Activated T-cell treated with anti-CD3 and anti-CD28 coated beads for 48 hours (primary cell): Measurements from ENCODE around the gene SLIT1.

ENCODE experiments used
- DNase-seq: peaks from one replicate; pipeline ENCODE4 v3.0.0-alpha.2; 2020; ENCODE audit warnings: low read depth

SLIT1 gene

GRCh38 chr10:97200616-97201015 lies 14.9 kb upstream of the SLIT1 start:
- DNase-seq = no peak

DNA sequence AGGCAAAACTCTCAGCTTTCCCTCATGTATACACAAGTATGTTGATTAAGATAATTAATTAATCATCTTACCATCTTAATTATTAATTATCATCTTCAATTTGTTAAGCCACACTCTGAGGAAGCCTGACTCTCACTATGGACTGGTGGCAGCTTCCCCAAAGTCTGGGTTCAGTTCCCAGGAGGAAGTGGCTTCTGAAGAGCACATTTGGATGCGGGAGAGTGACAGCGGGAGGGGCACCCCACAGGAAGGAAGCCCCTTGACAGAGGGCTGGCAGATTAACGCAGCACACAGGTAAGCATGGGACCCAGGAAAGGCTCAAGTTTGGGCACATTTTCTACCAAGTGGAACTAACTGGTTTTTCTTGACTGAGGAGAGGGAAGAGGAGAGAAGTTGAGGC lies 13.4 kb upstream of the SLIT1 start:
- no peak for DNase-seq

DNA sequence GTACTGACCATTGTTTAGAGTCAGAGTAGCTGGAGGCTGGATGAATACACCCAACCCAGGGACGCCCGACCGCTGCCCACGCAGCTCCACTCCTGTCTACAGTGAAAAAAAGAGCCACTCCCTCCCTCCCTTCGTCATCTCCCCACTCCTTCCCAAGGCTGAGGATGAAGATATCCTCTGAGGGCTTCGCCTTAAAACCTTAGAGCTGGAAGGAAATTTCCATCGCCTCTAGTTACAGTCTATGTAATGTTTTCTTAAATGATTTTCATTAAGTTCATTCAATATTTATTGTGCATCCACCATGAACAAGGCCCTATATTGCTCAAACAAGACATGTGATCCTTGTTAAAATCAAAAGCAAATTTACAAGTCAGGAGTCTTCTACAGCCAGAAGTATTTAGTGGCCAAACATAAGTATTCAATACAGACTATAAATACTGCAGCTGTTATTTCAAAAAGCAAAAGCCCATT lies 11.3 kb upstream of the SLIT1 start:
- no peak for DNase-seq

- peak; percentile 49 for DNase-seq
These were observed 10.7 kb upstream of the SLIT1 start for GRCh38 chr10:97196223-97197029.

GRCh38 chr10:97195706-97196222 lies 10.0 kb upstream of the SLIT1 start:
- DNase-seq = no peak

- DNase-seq = no peak
These were observed 7.2 kb upstream of the SLIT1 start for GRCh38 chr10:97192952-97193435.

GRCh38 chr10:97190450-97190849 lies 4.7 kb upstream of the SLIT1 start:
- no peak for DNase-seq

DNA sequence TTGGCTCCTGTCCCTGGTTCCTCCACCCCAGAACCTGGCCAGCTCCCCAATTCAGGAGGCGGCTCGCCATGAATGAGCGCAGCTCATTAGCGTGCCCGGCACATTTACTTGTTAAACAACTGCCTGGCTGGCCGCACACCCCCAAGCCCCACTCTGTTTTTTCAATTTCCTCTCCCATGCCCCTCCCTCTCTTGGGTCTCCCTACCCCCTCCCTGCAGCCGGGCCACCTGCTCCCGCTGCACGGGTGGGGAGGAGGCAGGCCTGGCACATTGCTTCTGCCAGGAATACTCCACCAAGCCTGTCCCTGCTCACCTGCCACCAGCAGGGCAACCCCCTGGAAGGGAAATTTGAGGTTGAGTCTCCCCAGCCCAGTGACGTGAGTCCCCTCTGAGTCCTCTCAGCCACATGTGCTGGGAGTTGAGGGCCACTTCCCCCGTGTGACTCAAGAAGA lies 2.5 kb upstream of the SLIT1 start:
- no peak for DNase-seq

DNA sequence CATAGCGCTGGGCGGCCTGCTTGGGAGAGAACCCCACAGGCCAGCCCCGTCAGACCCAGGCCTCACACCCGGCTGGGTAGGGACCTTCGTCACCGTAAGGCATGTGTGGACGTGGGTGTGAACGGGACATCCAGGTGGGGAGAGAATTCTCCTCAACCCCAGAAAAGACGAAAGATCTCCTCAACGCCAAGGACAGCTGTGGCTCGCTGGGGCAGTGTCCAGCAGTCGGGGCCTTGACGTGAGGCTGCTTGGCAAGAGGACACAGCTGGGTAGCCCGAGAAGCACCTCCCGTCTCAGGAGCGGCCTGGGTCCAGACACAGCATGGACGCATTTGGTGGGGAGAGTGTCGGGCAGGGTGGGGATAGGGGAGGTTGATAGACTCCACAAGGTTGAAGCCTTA lies 1.2 kb upstream of the SLIT1 start:
- DNase-seq = no peak

DNA sequence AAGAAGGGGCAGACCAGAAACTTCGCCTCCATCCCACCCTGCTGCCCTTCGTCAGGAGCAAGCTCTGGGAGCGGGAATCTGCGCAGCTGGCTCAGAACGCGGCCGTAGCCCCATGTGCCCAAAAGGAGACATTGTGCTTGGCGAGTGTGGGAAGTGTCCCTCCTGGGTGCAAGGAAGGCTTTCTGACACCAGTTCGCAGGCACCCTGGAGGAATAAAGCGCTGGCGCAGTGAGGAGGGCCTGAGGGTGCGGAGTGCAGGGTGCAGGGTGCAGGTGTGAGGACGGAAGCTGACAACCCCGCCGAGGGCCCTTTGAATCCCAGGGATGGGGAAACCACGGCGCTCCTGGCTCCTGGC lies 811 bp downstream of the SLIT1 start:
- no peak for DNase-seq

DNA sequence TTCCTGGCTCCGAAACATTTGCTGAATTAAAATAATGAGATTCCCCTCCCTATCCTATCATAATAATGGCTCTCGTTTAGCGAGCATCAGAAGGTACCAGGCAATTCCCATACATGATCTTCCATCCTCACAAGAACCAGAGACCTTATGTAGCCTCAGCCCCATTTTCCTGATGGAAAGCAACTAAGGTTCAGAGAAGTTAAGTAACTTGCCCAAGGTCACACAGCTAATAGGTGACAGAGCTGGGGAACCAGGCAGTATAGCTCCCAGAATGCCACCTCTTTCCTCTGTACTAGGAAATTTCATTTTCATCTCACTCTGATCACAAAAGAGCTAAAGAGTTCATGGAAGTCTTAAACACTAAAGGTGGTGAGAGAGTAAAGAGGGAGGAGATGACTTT lies 2.4 kb downstream of the SLIT1 start:
- no peak for DNase-seq

DNA sequence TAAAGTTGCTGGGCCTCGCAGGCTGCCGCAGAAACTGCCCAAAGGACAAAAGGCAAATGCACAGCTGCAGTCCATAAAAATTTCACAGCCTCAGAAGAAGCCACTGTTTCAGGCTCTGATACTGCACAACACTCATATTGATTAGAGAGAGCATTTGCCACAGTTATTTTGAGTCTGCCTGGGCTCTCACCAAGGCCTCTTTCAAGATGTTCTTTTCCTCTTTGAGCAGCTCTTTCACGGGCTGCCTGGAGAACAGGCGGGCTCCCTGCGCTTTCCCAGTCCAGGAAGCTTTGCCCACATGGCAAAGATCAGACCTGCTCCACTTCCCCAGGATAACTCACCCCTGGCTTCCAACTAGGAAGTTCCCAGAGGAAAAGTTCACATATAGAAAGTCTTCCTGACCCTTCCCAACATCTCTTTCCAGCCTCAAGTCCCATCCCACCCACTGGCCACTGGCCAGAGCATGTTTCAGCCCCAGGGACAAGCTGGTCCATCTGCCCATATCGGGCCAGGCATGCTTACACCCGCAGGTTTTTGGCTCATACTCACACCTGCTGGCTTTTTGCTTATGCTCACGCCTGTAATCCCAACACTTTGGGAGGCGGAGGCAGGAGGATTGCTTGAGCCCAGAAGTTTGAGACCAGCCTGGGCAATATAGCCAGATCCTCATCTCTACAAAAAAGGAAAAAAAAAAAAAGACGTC lies 3.3 kb downstream of the SLIT1 start:
- DNase-seq = no peak

GRCh38 chr10:97180986-97181385 lies 4.8 kb downstream of the SLIT1 start:
- DNase-seq = no peak

- no peak for DNase-seq
These were observed 5.4 kb downstream of the SLIT1 start for GRCh38 chr10:97180363-97180755.

DNA sequence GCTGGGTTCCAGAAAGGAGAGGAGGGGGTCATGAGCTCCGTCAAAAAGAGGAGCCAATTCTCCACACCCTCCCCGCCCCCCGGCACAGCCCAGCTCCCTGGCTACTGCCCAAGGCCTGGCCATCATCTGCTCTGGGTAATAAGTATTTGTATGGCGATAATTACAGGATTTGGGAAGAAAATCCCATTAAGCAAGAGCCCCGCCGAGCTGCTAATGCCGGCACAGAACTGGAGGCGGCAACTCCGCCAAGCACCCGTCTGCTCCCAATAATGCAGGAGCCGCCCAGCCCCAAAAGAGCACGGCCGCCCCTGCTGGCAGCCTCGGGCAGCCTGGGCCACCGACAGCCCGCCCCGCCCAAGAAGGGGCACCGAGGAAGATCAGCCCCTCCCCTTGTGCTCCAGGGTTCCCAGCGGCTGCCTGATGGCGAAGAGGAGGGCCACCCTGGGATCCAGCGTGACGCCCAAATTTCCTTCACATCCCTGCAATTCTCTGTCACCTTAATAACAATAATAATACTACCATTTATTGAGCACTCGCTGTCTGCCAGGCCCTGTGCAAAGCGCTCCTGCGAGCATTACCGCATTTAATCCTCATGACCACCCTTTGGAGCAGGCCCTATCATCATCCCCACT lies 5.9 kb downstream of the SLIT1 start:
- DNase-seq = no peak

DNA sequence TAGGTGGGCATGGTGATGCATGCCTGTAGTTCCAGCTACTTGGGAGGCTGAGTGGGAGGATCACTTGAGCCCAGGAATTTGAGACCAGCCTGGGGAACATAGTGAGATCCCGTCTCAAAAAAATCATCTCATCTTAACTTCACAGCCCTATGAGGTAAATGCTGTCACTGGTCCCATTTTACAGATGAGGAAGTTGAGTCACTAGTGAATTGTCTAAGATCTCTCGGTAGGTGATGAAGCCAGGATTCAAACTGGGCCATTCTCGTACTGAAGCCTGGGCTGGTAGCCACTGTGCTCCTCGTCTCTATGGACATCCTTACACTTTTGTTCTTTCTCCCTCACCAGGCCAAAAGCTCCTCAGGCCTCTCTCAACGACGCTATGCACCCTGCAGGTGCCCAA lies 6.4 kb downstream of the SLIT1 start:
- DNase-seq = no peak

DNA sequence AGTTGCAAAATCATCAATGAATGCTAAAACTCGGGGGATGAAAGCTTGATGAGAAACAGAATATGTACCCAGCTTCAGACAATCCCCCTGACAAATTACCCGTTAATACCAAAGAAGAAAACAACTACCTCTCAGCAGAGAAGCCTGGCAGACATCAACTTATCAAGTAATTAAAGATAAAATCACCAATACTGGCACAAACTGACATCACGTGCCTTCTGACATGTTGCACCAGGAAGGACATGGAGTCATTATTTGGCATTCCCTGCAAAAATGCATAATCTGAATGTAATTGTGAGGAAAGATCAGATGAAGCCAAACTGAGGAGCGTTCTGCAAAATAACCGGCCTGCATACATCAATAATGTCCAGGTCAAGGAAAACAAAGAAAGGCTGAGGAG lies 7.7 kb downstream of the SLIT1 start:
- DNase-seq = no peak

- DNase-seq = no peak
These were observed 9.5 kb downstream of the SLIT1 start for GRCh38 chr10:97176226-97176625.

DNA sequence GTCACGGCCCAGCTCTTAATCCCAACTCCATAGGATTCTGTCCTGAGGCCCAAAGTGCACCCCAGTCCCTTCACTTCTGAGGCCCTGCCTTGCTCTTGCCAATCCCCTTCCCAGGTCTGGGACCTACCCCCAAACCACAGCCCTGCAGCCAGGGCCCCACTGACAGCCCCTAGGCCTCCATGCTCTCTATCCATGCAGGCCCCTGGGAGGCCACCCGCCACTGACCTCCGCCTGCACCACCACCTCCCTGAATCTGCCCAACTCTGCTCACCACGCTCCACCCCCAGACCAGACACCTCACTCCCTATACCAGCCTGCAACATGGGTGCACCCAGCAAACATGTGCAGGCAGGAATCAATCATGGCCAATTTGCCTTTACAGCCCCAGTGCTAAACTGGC lies 10.2 kb downstream of the SLIT1 start:
- DNase-seq = no peak

DNA sequence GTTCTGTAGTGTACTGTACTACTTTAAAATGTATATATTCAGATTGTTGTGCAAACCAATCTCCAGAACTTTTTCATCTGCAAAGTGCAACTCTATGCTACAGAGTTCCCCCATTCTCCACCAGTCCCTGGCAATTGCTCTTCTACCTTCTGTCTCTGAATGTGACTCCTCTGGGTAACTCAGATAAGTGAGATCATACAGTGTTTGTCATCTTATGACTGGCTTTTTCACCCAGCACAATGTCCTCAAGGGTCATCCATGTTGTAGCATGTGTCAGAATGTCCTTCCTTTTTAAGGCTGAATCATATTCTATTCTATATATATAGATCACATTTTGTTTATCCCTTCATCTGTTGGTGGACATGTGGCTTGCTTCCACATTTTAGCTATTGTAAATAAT lies 10.8 kb downstream of the SLIT1 start:
- no peak for DNase-seq

- DNase-seq = no peak
These were observed 11.4 kb downstream of the SLIT1 start for GRCh38 chr10:97174276-97174775.

- DNase-seq = no peak
These were observed 12.7 kb downstream of the SLIT1 start for GRCh38 chr10:97173036-97173435.

GRCh38 chr10:97171001-97171400 lies 14.8 kb downstream of the SLIT1 start:
- DNase-seq = no peak
